ENCODE data around the gene RASGRF1.

RASGRF1 gene

GRCh38 chr15:79101866-79102581, 11.4 kb upstream of the RASGRF1 start:
- no peak for DNase-seq (ENCODE audit: low spot score)

GRCh38 chr15:79099692-79100091, 9.1 kb upstream of the RASGRF1 start:
- no peak for DNase-seq (ENCODE audit: low spot score)

GRCh38 chr15:79094611-79095021, 4.0 kb upstream of the RASGRF1 start:
- no peak for DNase-seq (ENCODE audit: low spot score)

- no peak for DNase-seq (ENCODE audit: low spot score)
Measured at GRCh38 chr15:79093352-79093935, 2.9 kb upstream of the RASGRF1 start.

- no peak for DNase-seq (ENCODE audit: low spot score)
Measured at GRCh38 chr15:79092382-79092781, 1.8 kb upstream of the RASGRF1 start.

- DNase-seq (ENCODE audit: low spot score) = no peak
Measured at GRCh38 chr15:79091204-79091867, 756 bp upstream of the RASGRF1 start.

- no peak for DNase-seq (ENCODE audit: low spot score)
Measured at GRCh38 chr15:79089890-79090486, 592 bp downstream of the RASGRF1 start.

GRCh38 chr15:79089331-79089889, 1.2 kb downstream of the RASGRF1 start:
- no peak for DNase-seq (ENCODE audit: low spot score)

GRCh38 chr15:79088426-79089205, 2.0 kb downstream of the RASGRF1 start:
- no peak for DNase-seq (ENCODE audit: low spot score)

GRCh38 chr15:79086814-79087213, 3.8 kb downstream of the RASGRF1 start:
- no peak for DNase-seq (ENCODE audit: low spot score)

- DNase-seq (ENCODE audit: low spot score) = no peak
Measured at GRCh38 chr15:79084308-79084968, 6.1 kb downstream of the RASGRF1 start.

- DNase-seq (ENCODE audit: low spot score) = no peak
Measured at GRCh38 chr15:79083154-79083553, 7.4 kb downstream of the RASGRF1 start.

GRCh38 chr15:79082363-79083070, 8.1 kb downstream of the RASGRF1 start:
- DNase-seq (ENCODE audit: low spot score) = no peak

- DNase-seq (ENCODE audit: low spot score) = no peak
Measured at GRCh38 chr15:79078763-79079410, 11.7 kb downstream of the RASGRF1 start.

- DNase-seq (ENCODE audit: low spot score) = no peak
Measured at GRCh38 chr15:79078003-79078402, 12.6 kb downstream of the RASGRF1 start.

GRCh38 chr15:79076661-79077060, 13.9 kb downstream of the RASGRF1 start:
- no peak for DNase-seq (ENCODE audit: low spot score)

- no peak for DNase-seq (ENCODE audit: low spot score)
Measured at GRCh38 chr15:79075256-79075655, 15.3 kb downstream of the RASGRF1 start.

GRCh38 chr15:79073336-79073735, 17.2 kb downstream of the RASGRF1 start:
- DNase-seq (ENCODE audit: low spot score) = no peak

- no peak for DNase-seq (ENCODE audit: low spot score)
Measured at GRCh38 chr15:79071901-79072300, 18.7 kb downstream of the RASGRF1 start.

- DNase-seq (ENCODE audit: low spot score) = no peak
Measured at GRCh38 chr15:79068790-79069189, 21.8 kb downstream of the RASGRF1 start.
